Left ventricle myocardium inferior (tissue), 1 donor: ENCODE data around the gene SLC4A11. TPM values are rescaled to one million over a fixed set of nuclear protein-coding genes. Genes with fewer than 3 reads are reported as not detected.

Experiments used
- DNase-seq: peaks from one replicate; pipeline ENCODE4 v3.0.0-alpha.2; 2020
- H3K27ac ChIP-seq: fragments of 200-600 bp; replicated peaks from 2 replicates; pipeline ENCODE4 v1.8.0; 2021
- H3K27me3 ChIP-seq: fragments of 200-600 bp; 2 replicates; pipeline ENCODE4 v1.8.0; 2021; ENCODE audit warnings: low read depth
- H3K36me3 ChIP-seq: fragments of 200-600 bp; 2 replicates; pipeline ENCODE4 v1.8.0; 2021
- H3K4me1 ChIP-seq: fragments of 200-600 bp; 2 replicates; pipeline ENCODE4 v1.8.0; 2021
- H3K4me3 ChIP-seq: fragments of 200-600 bp; 2 replicates; pipeline ENCODE4 v1.8.0; 2021; ENCODE audit warnings: mild to moderate bottlenecking, moderate library complexity
- H3K9me3 ChIP-seq: fragments of 200-600 bp; replicated peaks from 2 replicates; pipeline ENCODE4 v1.8.0; 2021
- intact Hi-C: fragments of 100-400 bp; cut with micrococcal nuclease; formaldehyde crosslinking; loops from one replicate; pipeline ENCODE4 v1.11.0; 2022
- total RNA-seq: library from RNA; stranded (reverse); fragmentation: NEBNext Ultra II Directional; extraction: Animal tissue kit (Norgen Biotek cat#: 25700); gene quantifications from one replicate; pipeline ENCODE4 v1.2.1, GENCODE V29; 2021
- TF ChIP-seq, protein P1 (sequence below): fragments of 200-600 bp; IDR thresholded peaks from 2 replicates; pipeline ENCODE4 v1.8.0; 2021; ENCODE audit warnings: antibody characterized with exemption, mild to moderate bottlenecking, borderline replicate concordance
- donor health status: DM: no; HTN: yes; CAD: no; lungs with severe emphysema.

SLC4A11 gene
- total RNA-seq, 1 donor from 2014 or later = 0.11 TPM

DNA sequence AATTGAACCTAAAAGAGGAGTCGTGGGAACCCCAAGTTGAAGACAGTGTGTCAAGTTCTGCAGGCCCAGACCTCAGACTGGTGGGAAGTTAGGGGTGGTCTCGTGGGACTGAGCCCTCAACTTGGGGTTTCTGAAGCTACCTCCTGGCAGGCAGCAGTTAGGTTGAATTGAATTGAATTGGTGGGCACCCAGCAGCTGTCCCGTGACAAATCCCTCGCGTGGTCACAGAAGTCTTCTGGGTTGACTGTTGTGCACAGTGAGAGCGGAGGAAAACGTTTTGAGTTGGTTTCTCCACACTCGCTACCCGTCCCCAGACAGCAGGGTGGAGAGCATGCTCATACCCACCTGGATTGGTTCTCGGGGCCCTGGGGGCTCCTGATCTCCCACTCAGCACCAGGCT, 12.9 kb downstream of the SLC4A11 start:
- Histone ChIP-seq H3K27me3 (no peaks in the 10 kb centered on the region), H3K4me1 (peaks cover 13% of the 10 kb centered on the region), H3K27ac (no peak overlapping the region), H3K9me3 (no peaks in the 10 kb centered on the region), H3K36me3 (peaks cover 15% of the 10 kb centered on the region), H3K4me3 (no peak overlapping the region)
- intact Hi-C loops = no loop called here
- TF ChIP-seq, protein P1, sequence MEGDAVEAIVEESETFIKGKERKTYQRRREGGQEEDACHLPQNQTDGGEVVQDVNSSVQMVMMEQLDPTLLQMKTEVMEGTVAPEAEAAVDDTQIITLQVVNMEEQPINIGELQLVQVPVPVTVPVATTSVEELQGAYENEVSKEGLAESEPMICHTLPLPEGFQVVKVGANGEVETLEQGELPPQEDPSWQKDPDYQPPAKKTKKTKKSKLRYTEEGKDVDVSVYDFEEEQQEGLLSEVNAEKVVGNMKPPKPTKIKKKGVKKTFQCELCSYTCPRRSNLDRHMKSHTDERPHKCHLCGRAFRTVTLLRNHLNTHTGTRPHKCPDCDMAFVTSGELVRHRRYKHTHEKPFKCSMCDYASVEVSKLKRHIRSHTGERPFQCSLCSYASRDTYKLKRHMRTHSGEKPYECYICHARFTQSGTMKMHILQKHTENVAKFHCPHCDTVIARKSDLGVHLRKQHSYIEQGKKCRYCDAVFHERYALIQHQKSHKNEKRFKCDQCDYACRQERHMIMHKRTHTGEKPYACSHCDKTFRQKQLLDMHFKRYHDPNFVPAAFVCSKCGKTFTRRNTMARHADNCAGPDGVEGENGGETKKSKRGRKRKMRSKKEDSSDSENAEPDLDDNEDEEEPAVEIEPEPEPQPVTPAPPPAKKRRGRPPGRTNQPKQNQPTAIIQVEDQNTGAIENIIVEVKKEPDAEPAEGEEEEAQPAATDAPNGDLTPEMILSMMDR = no peak
- no peak for DNase-seq

DNA sequence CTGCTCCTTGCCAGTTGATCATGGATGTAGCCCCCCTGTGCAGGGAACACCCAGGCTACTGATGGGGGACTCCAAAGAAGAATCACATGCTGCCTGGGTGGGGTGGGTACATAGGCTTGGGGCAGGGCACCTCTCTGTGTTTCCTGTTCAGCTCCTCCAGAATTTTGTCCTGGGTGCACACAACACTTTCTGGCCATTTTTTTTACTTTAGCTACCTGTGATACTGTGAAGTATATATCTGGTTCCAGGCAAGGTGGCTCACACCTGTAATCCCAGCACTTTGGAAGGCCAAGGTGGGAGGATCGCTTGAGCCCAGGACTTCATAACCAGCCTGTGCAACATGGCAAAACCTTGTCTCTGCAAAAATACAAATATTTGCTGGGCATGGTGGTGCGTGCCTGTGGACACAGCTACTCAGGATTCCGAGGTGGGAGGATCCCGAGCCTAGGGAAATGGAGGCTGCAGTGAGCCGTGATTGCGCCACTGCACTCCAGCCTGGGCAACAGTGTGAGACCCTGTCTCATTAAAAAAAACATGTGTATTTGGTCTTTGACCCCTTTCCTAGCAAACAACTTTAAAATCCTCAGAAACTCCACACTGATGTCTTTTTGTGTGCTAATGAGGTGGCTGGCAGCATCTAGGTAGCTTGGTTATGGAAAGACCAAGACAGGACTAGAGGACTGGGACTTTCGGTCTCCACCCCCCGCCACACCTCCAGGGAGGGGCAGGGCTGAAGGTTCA, 14.1 kb downstream of the SLC4A11 start:
- TF ChIP-seq, protein P1 = no peak
- peaks cover 13% of the 10 kb centered on the region for H3K4me1 ChIP-seq
- H3K36me3 ChIP-seq = peaks cover 27% of the 10 kb centered on the region
- H3K4me3 ChIP-seq = no peak overlapping the region
- intact Hi-C loops = no loop called here
- H3K9me3 ChIP-seq = no peaks in the 10 kb centered on the region
- no peak for DNase-seq
- no peaks in the 10 kb centered on the region for H3K27me3 ChIP-seq
- no peak overlapping the region for H3K27ac ChIP-seq

DNA sequence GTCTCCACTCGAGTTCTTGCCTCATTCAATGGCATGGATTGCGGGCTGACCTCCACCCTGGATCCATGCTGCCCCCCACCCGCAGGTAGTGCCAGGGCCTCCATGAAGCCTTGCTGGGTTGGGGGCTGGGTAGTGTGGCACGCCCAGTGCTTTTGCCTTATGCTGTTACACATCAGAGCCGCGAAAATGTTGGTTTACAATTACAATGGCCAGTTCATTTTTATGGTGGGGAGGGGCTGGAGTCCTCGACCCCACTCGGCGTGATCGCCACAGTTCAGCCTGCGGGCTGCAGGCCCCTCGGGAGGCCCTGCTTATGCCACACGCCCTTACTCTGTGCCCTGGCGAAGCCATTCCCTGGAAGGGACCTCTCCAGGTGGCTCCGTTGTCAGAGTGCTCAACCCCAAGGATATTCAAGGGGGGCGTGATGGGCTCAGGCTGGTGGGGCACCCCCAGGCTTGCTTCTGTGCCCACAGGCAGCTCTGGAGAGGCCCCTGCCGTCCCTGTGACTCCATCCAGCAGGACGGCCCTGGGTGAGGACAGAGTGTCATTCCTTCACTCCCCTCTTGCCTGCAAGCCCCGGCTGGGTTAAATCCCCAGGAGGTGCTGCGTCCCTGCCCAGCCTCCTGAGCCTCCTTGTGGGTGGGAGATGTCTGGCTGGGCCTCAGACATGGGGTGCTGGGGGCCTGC, 14.9 kb downstream of the SLC4A11 start:
- Histone ChIP-seq H3K4me3 (no peak overlapping the region), H3K27ac (no peak overlapping the region), H3K27me3 (no peaks in the 10 kb centered on the region), H3K9me3 (no peaks in the 10 kb centered on the region), H3K4me1 (peaks cover 13% of the 10 kb centered on the region), H3K36me3 (peaks cover 27% of the 10 kb centered on the region)
- TF ChIP-seq, protein P1 = no peak
- intact Hi-C loops = no loop called here
- no peak for DNase-seq

DNA sequence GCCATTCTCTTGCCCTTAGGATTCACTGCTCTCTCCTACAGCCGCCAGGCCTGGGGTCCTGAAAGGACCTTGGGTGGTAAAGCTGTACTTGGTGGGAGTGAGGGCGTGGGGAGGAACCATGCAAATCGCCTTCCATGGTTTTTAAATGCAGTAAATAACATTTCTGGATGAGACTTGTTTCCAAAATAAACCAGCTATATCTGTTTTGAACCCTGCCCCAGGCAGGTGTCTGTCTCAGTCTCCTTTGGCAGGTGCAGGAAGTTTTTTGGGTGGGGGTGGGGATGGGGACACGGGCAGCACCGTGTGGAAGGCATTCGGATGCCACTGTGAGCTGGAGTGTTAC, 15.4 kb downstream of the SLC4A11 start:
- H3K9me3 ChIP-seq = no peaks in the 10 kb centered on the region
- H3K27me3 ChIP-seq = no peaks in the 10 kb centered on the region
- TF ChIP-seq, protein P1 = no peak
- H3K4me1 ChIP-seq = peaks cover 16% of the 10 kb centered on the region
- no peak overlapping the region for H3K4me3 ChIP-seq
- intact Hi-C loops = no loop called here
- H3K36me3 ChIP-seq = peaks cover 27% of the 10 kb centered on the region
- no peak for DNase-seq
- H3K27ac ChIP-seq = no peak overlapping the region

DNA sequence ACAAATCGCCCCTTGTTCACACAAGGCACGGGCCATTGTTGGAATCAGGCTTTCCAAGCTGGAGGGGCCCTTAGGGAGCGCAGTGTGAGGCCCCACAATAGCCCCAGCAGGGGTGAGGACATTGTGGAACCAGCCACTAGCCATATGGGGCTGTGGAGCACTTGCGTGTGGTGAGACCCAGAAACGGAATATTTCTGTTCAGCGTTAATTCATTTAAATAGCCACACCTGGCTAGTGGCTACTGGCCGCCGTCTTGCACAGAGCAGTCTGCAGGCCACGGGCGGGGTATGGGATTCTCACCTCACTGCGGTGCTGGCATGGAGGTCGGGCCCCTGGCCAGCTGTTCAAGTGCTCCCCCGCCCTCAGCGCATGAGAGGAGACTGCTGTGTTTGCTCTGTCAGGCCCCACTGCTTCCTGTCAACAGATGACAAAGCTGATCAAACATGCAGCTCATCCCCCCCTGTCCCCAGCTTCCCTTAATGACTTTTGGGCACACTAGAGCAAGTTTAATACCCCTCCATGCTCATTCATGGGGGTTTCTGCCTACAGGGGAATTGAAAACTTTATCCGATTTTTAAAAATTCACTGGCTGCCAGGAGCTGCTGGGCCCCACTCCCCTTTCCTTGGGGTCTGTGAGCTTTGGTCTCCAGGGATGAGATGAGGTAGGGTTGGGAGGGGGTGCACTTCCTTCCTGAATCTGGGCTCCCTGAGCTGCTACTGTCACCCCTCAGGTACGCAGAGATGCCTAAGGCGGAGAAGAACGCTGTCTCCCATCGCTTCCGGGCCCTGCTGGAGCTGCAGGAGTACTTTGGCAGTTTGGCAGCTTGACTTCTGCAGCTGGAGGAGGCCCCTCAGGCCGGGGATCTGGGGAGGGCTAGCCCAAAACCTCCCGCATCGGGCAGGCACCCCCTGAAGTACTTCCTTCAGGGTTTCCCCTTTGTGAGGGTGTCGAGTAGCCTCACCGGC, 16.1 kb downstream of the SLC4A11 start:
- Histone ChIP-seq H3K9me3 (no peaks in the 10 kb centered on the region), H3K27ac (no peak overlapping the region), H3K4me3 (no peak overlapping the region), H3K27me3 (no peaks in the 10 kb centered on the region), H3K36me3 (peaks cover 27% of the 10 kb centered on the region), H3K4me1 (peaks cover 22% of the 10 kb centered on the region)
- intact Hi-C loops = no loop called here
- DNase-seq = peak; percentile 70
- TF ChIP-seq, protein P1 = no peak
